Naive thymus-derived CD4-positive, alpha-beta T cell (primary cell): ENCODE measurements around the gene GPR33. TPM values are rescaled to one million over a fixed set of nuclear protein-coding genes. Genes with fewer than 3 reads are reported as not detected.
"Not testable (repeated sequence)": the region's sequence is repeated elsewhere in the genome, so short reads cannot be mapped to it uniquely, and the experiment has no call there.

ENCODE experiments used
- ATAC-seq: fragments of 150-1000 bp; cut with Tn5 transposase; 2 replicates; pipeline ENCODE4 v1.10.0; 2021; ENCODE audit warnings: mild to moderate bottlenecking, moderate library complexity
- CTCF ChIA-PET: fragments of 350-600 bp; sonication (Branson Sonifier 250); formaldehyde crosslinking; loops from one replicate; lab custom pipeline; 2021; ENCODE audit warnings: antibody characterized with exemption; lab: Charles Lee
- POLR2A ChIA-PET: fragments of 350-600 bp; sonication (Branson Sonifier 250); formaldehyde crosslinking; loops from one replicate; lab custom pipeline; 2021; ENCODE audit warnings: antibody characterized with exemption, inconsistent platforms; lab: Charles Lee
- DNase-seq, 9 donors: peaks; one replicate each; pipeline versions ENCODE4 v3.0.0 to v3.0.0-alpha.2; 2020 to 2022; ENCODE audit warnings: mixed read lengths in 1 of 9
- H3K27ac ChIP-seq: one replicate; pipeline ENCODE4 v1.7.0; 2013; ENCODE audit warnings: mild to moderate bottlenecking, low read depth, low read length, moderate library complexity
- H3K27me3 ChIP-seq, 2 donors: one replicate each; pipeline ENCODE4 v1.7.0; 2013; ENCODE audit warnings: low read length in 2 of 2, mild to moderate bottlenecking in 2 of 2, moderate library complexity in 2 of 2; ENCODE audit not compliant: control insufficient read depth in 2 of 2, insufficient read depth in 2 of 2
- H3K36me3 ChIP-seq, 3 experiments: 1 replicate in 2 of 3; 2 replicates in 1 of 3; pipeline ENCODE4 v1.7.0; 2013; ENCODE audit warnings: low read length in 3 of 3, mild to moderate bottlenecking in 3 of 3, moderate library complexity in 1 of 3; ENCODE audit not compliant: insufficient read depth in 3 of 3, control insufficient read depth in 2 of 3
- H3K4me1 ChIP-seq, 2 donors: one replicate each; pipeline ENCODE4 v1.7.0; 2013; ENCODE audit warnings: low read length in 2 of 2, mild to moderate bottlenecking in 2 of 2, moderate library complexity in 1 of 2; ENCODE audit not compliant: control insufficient read depth in 2 of 2, insufficient read depth in 2 of 2
- H3K4me3 ChIP-seq: 2 replicates; pipeline ENCODE4 v1.7.0; 2013; ENCODE audit warnings: mild to moderate bottlenecking, low read length
- H3K9me3 ChIP-seq, 3 experiments: 1 replicate in 2 of 3; 2 replicates in 1 of 3; pipeline ENCODE4 v1.7.0; 2013; ENCODE audit warnings: low read length in 3 of 3; ENCODE audit not compliant: control insufficient read depth in 2 of 3
- H3K27ac Mint-ChIP-seq, 9 donors: one replicate each; pipeline ENCODE4 v1.8.0; 2020 to 2022; ENCODE audit warnings: mixed read lengths in 9 of 9, mild to moderate bottlenecking in 8 of 9, moderate library complexity in 5 of 9, inconsistent platforms in 2 of 9
- H3K27me3 Mint-ChIP-seq, 5 donors: one replicate each; pipeline ENCODE4 v1.8.0; 2021 to 2022; ENCODE audit warnings: mixed read lengths in 5 of 5, mild to moderate bottlenecking in 1 of 5
- H3K36me3 Mint-ChIP-seq, 5 donors: one replicate each; pipeline ENCODE4 v1.8.0; 2020 to 2022; ENCODE audit warnings: mixed read lengths in 5 of 5, mild to moderate bottlenecking in 3 of 5, inconsistent platforms in 1 of 5
- H3K4me1 Mint-ChIP-seq, 7 donors: one replicate each; pipeline ENCODE4 v1.8.0; 2020 to 2022; ENCODE audit warnings: mixed read lengths in 7 of 7, mild to moderate bottlenecking in 3 of 7, inconsistent platforms in 1 of 7
- H3K4me3 Mint-ChIP-seq, 10 donors: one replicate each; pipeline ENCODE4 v1.8.0; 2020 to 2022; ENCODE audit warnings: mild to moderate bottlenecking in 10 of 10, mixed read lengths in 10 of 10, moderate library complexity in 6 of 10, inconsistent platforms in 2 of 10
- H3K9me3 Mint-ChIP-seq, 11 donors: one replicate each; pipeline ENCODE4 v1.8.0; 2020 to 2022; ENCODE audit warnings: mixed read lengths in 11 of 11, mild to moderate bottlenecking in 4 of 11, inconsistent platforms in 1 of 11, moderate library complexity in 1 of 11
- intact Hi-C, 2 donors: fragments of 100-400 bp; cut with micrococcal nuclease; formaldehyde crosslinking; loops; one replicate each; pipeline ENCODE4 v1.15.1; 2023
- polyA plus RNA-seq, 2 donors: library from polyadenylated mRNA; unstranded; fragments of 300-500 nt; fragmentation: Illumina TruSeq; gene quantifications; one replicate each; pipeline ENCODE4 v1.2.3, GENCODE V29; 2021
- total RNA-seq, 6 experiments: library from RNA in 5 of 6; stranded (reverse) in 5 of 6; gene quantifications; 1 replicate in 5 of 6; 2 replicates in 1 of 6; pipeline ENCODE4 v1.2.3 and lab custom pipeline; 2021 to 2026

GPR33 gene
- total and polyA plus RNA-seq, 7 experiments from 2014 or later, result 0.29 TPM; not detected in 6

DNA sequence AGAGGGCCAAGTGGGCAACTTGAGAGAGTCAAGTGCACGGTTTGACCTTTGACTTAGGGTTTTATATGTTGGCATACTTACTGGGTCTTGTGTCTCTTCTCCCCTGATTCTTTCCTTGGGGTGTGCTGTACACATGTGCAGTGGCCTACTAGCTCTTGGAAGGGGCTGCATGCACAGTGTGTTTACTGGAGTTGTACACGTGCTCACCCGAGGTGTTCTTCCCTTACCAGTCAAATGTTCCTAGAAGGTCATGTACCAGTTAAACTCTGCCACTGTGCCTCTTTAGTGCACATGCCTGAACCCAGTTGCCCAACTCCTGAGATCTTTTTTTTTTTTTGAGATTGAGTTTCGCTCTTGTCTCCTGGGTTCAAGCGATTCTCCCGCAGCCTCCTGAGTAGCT is 21.3 kb downstream of the GPR33 start:
- H3K27ac Mint-ChIP-seq, result no peak overlapping the region
- H3K27me3 Mint-ChIP-seq, result peaks cover 0 to 2% (median 0%) of the 10 kb centered on the region in 5 donors
- Histone ChIP-seq H3K9me3 (no peaks in the 10 kb centered on the region), H3K36me3 (no peaks in the 10 kb centered on the region), H3K4me3 (no peak overlapping the region), H3K27ac (no peak overlapping the region), H3K4me1 (no peaks in the 10 kb centered on the region), H3K27me3 (no peaks in the 10 kb centered on the region)
- ChIA-PET CTCF (no interaction called here), POLR2A (no interaction called here)
- H3K36me3 Mint-ChIP-seq, result peaks cover 0 to 2% (median 0%) of the 10 kb centered on the region in 5 donors
- H3K9me3 Mint-ChIP-seq, result peaks cover 0 to under 1% (median 0%) of the 10 kb centered on the region in 11 donors
- no peak for ATAC-seq
- peaks cover 0 to 1% (median 0%) of the 10 kb centered on the region in 7 donors for H3K4me1 Mint-ChIP-seq
- DNase-seq, result no peak
- H3K4me3 Mint-ChIP-seq, result no peak overlapping the region
- intact Hi-C loops, result no loop called here

DNA sequence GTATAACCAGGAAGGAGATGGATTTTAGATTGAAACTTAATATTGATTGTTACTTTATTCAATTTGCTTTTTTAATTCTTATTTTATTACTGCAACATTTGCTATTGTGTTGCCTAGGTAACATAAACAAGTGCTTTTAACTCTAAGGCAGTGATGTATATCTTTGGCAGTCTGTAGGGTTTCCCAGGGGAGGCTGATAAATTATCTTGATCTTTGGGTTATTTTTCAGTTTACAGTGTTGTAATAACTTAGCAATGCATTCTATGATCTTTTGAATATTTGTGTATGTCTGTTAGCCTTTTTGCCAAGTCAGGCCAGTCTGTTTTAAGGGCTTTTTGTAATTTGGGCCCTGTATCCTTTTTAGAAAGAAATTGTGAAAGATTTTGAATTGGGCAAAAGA is 22.7 kb downstream of the GPR33 start:
- no peaks in the 10 kb centered on the region for H3K9me3 Mint-ChIP-seq
- POLR2A ChIA-PET, result no interaction called here
- no peak for ATAC-seq
- H3K4me1 Mint-ChIP-seq, result peaks cover 0 to 3% (median 0%) of the 10 kb centered on the region in 7 donors
- no peaks in the 10 kb centered on the region for H3K27me3 ChIP-seq
- no peak overlapping the region for H3K4me3 ChIP-seq
- peak overlapping the region in 1 of 9 donors; percentile 3 for H3K27ac Mint-ChIP-seq
- H3K27ac ChIP-seq, result no peak overlapping the region
- DNase-seq, result no peak
- CTCF ChIA-PET, result no interaction called here
- no peak overlapping the region for H3K4me3 Mint-ChIP-seq
- no peaks in the 10 kb centered on the region for H3K9me3 ChIP-seq
- H3K4me1 ChIP-seq, result no peaks in the 10 kb centered on the region
- H3K36me3 Mint-ChIP-seq, result no peaks in the 10 kb centered on the region
- H3K27me3 Mint-ChIP-seq, result peaks cover 0 to 5% (median 0%) of the 10 kb centered on the region in 5 donors
- no peaks in the 10 kb centered on the region for H3K36me3 ChIP-seq
- intact Hi-C loops, result no loop called here

DNA sequence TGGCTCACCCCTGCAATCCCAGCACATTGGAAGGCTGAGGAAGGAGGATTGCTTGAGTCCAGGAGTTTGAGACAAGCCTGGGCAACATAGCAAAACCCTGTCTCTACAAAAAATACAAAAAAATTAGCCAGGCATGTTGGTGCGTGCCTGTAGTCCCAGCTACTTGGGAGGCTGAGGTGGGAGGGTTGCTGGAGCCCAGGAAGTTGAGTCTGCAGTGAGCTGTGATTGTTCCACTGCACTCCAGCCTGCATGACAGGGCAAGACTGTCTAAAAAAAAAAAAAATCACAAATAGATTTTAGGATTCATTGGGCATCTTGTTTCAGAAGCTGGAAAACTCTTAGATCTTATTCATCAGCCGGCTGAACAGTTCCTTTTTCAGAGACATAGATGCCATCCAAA is 25.4 kb downstream of the GPR33 start:
- H3K9me3 ChIP-seq, H3K36me3 Mint-ChIP-seq, ATAC-seq, H3K9me3 Mint-ChIP-seq, H3K27ac Mint-ChIP-seq, H3K4me3 Mint-ChIP-seq, H3K27me3 Mint-ChIP-seq, H3K27me3 ChIP-seq, CTCF ChIA-PET, H3K4me1 ChIP-seq, POLR2A ChIA-PET, H3K27ac ChIP-seq, H3K4me3 ChIP-seq, DNase-seq, H3K36me3 ChIP-seq, intact Hi-C loops: not testable (repeated sequence)
- H3K4me1 Mint-ChIP-seq, result peaks cover 7 to 15% (median 14%) of the 10 kb centered on the region in 7 donors

DNA sequence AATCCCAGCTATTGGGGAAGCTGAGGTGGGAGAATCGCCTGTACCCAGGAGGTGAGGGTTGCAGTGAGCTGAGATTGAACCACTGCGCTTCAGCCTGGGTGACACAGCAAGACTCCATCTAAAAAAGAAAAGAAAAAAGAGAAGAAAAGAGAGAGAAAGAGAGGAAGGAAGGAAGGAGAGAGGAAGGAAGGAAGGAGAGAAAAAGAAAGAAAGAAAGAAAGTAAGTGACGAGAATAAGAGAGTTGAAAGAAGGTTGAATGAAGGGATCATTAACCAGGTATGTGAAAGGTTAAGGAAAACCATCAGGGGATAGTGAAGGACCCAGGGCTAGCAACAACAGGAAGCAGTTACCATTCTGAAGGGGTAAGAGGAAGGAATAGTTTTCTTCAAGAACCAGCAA is 26.3 kb downstream of the GPR33 start:
- no peaks in the 10 kb centered on the region for H3K27me3 ChIP-seq
- H3K27me3 Mint-ChIP-seq, result peaks cover 0 to 5% (median 0%) of the 10 kb centered on the region in 5 donors
- ChIA-PET CTCF (no interaction called here), POLR2A (no interaction called here)
- no peak overlapping the region for H3K4me3 ChIP-seq
- no peak for ATAC-seq
- peaks cover 6% of the 10 kb centered on the region in 2 donors for H3K4me1 ChIP-seq
- H3K27ac Mint-ChIP-seq, result no peak overlapping the region
- H3K9me3 Mint-ChIP-seq, result no peaks in the 10 kb centered on the region
- H3K36me3 ChIP-seq, result peaks cover 0 to 6% (median 0%) of the 10 kb centered on the region in 3 experiments
- H3K4me1 Mint-ChIP-seq, result peaks cover 9 to 21% (median 19%) of the 10 kb centered on the region in 7 donors
- no peak overlapping the region for H3K4me3 Mint-ChIP-seq
- DNase-seq, result no peak
- intact Hi-C loops, result no loop called here
- H3K9me3 ChIP-seq, result no peaks in the 10 kb centered on the region
- no peaks in the 10 kb centered on the region for H3K36me3 Mint-ChIP-seq
- no peak overlapping the region for H3K27ac ChIP-seq

DNA sequence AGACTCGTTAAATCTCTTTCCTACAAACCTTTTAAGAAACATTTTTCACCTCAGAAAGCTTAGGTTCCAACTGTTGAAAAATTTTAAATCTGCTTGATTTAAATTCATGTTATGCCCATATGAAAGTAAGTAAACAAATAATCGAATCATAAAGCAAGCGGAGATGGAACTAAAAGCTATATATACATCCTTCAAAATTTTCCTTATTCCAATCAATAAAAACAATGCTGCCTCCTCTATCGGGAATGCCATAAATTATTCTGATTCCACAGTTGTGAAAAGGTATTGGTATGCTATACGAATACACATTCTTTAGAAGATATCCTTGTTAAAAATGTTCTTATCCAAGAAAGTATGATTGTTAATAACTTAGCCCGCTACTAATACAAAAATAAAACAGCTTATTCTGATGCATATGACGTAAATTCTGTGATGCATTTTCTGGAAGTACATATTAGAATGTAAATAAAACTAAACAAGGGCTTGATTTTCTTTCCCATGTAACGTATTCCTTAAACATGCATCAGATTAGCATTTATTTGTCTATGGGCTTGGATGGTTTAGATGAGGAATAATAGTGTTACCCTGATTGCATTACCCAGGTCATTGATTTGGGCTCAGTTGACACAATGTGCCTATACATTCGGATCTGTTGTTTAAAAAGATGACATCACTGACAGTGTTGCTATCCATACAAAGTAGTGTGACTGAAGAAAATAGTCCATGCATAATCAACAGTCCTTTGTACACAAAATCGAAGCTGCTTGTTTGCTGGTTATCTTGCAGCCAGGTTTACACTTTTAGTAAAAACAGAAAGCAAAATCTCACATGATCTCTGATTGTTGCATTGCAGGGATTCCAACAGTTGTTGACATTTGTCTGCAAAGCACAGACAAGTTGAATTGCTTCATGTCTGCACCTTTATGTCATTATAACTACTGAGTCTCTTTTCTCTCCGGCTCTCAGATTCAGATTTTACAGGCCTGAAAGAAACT is 29.9 kb downstream of the GPR33 start:
- H3K9me3 Mint-ChIP-seq, result no peaks in the 10 kb centered on the region
- peak overlapping the region; percentile 89 to 98 (median 95) for H3K27ac Mint-ChIP-seq
- POLR2A ChIA-PET, result interaction anchor here (0.7 to 2.9 kb wide), 5 partner anchors 35 to 745 kb away, joined by 3 to 18 read pairs (median 6); partner anchors contain the start of genes HEATR5A, HECTD1 and RNU6-8
- no peaks in the 10 kb centered on the region for H3K27me3 ChIP-seq
- peaks cover 14 to 48% (median 40%) of the 10 kb centered on the region in 7 donors for H3K4me1 Mint-ChIP-seq
- intact Hi-C loops, result loop anchor here (1.0 to 5.0 kb wide), 13 partner anchors 38 to 899 kb away; partner anchors contain the start of genes G2E3 (in 2 of the 2), HEATR5A (in 2 of the 2), NUBPL (in 2 of the 2) and SCFD1 (in 2 of the 2)
- no peaks in the 10 kb centered on the region for H3K36me3 Mint-ChIP-seq
- peaks cover 6% of the 10 kb centered on the region in 2 donors for H3K4me1 ChIP-seq
- H3K9me3 ChIP-seq, result no peaks in the 10 kb centered on the region
- peaks cover 0 to 6% (median 0%) of the 10 kb centered on the region in 3 experiments for H3K36me3 ChIP-seq
- peak overlapping the region; percentile 82 for H3K4me3 ChIP-seq
- peak in 1 of 9 donors; percentile 0 for DNase-seq
- ATAC-seq, result no peak
- H3K27me3 Mint-ChIP-seq, result peaks cover 0 to 5% (median 0%) of the 10 kb centered on the region in 5 donors
- peak overlapping the region; percentile 92 to 98 (median 96) for H3K4me3 Mint-ChIP-seq
- peak overlapping the region; percentile 77 for H3K27ac ChIP-seq
- CTCF ChIA-PET, result interaction anchor here (1.0 to 1.7 kb wide), 5 partner anchors 38 to 797 kb away, joined by 3 to 6 read pairs (median 4); partner anchors contain the start of gene HEATR5A

DNA sequence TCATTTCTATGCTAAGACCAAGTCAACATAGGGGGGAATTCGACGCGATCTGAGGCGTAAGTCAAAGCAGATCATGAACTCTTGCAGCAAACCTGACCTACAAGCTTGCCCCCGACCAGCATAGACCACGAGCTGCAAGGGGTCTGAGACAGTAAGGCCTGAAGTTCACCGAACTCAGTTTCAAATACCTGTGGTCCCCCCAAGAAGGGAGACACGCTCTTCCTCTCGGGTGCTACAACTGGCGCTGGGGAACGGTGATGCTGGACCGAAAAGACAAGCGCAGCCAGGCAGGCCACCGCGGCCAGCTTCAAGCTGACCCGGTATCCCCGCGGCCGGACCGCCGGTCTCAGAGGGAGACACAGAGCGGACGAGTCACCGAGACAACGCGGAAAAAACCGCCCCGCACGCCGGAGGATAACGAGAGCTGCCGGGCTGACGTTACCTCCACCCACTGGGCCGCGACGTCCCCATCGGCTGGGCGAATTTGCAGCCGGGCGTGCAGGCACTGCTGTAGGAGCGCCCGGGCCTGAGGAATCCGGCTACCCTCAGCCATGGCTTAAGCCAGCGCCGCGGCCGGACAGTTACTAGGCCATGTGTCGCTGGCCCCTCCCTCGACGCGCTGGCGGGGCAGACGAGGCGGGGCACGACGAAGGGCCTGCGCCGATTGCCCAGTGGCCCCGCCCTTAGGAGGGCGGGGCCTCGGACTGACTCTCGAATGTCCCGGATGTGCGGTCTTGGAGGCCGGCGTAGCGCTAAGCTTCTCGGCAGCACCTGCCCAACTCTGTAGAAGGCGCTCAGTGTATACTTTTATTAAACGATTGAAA is 30.8 kb downstream of the GPR33 start, which contains the start of gene DTD2:
Gene DTD2, minus strand, starts transcription at position 666 of the 824 bp plus-strand sequence. Its CDS starts 113 bp downstream, at position 553.
- CTCF ChIA-PET, result interaction anchor here (0.8 to 1.7 kb wide), 7 partner anchors 9 to 798 kb away, joined by 3 to 6 read pairs (median 3); partner anchors contain the start of gene HEATR5A
- H3K4me1 Mint-ChIP-seq, result peaks cover 14 to 48% (median 40%) of the 10 kb centered on the region in 7 donors
- peak; percentile 99 for ATAC-seq
- POLR2A ChIA-PET, result interaction anchor here (0.7 to 2.9 kb wide), 5 partner anchors 34 to 745 kb away, joined by 3 to 18 read pairs (median 6); partner anchors contain the start of genes HEATR5A, HECTD1 and RNU6-8
- H3K27ac ChIP-seq, result peak within 1 kb of the TSS; percentile 77
- peak within 1 kb of the TSS; percentile 92 to 98 (median 96) for H3K4me3 Mint-ChIP-seq
- intact Hi-C loops, result loop anchor here (1.0 to 5.0 kb wide), 13 partner anchors 37 to 898 kb away; partner anchors contain the start of genes G2E3 (in 2 of the 2), HEATR5A (in 2 of the 2), NUBPL (in 2 of the 2) and SCFD1 (in 2 of the 2)
- H3K9me3 ChIP-seq, result no peaks in the 10 kb centered on the region
- peaks cover 0 to 5% (median 0%) of the 10 kb centered on the region in 5 donors for H3K27me3 Mint-ChIP-seq
- no peaks in the 10 kb centered on the region for H3K27me3 ChIP-seq
- peak; percentile 80 to 89 (median 86) for DNase-seq
- H3K4me1 ChIP-seq, result peaks cover 6% of the 10 kb centered on the region in 2 donors
- H3K36me3 Mint-ChIP-seq, result peaks cover 0 to 4% (median 0%) of the 10 kb centered on the region in 5 donors
- H3K27ac Mint-ChIP-seq, result peak within 1 kb of the TSS; percentile 89 to 98 (median 95)
- H3K36me3 ChIP-seq, result peaks cover 0 to 10% (median 0%) of the 10 kb centered on the region in 3 experiments
- no peaks in the 10 kb centered on the region for H3K9me3 Mint-ChIP-seq
- H3K4me3 ChIP-seq, result peak within 1 kb of the TSS; percentile 82
